ENCODE data around the gene BMP10. TPM values are rescaled to one million over a fixed set of nuclear protein-coding genes. Genes with fewer than 3 reads are reported as not detected.
A peak's percentile ranks its signal among the peaks of the same experiment; 100 is the strongest.

BMP10 gene
- total RNA-seq, 1 donor from 2014 or later = 0.19 TPM

- H3K27me3 ChIP-seq (ENCODE audit: low read depth) = no peaks in the 10 kb centered on the region
- peaks cover 30% of the 10 kb centered on the region for H3K36me3 ChIP-seq
- peaks cover 21% of the 10 kb centered on the region for H3K4me1 ChIP-seq
- no peak for DNase-seq
- no peak overlapping the region for H3K27ac ChIP-seq (replicated peaks)
- H3K4me3 ChIP-seq = no peak overlapping the region
- TF ChIP-seq CTCF (IDR thresholded peaks at IDR 0.05; ENCODE audit: borderline replicate concordance) = no peak
- intact Hi-C loops (cut with micrococcal nuclease) = no loop called here
- H3K9me3 ChIP-seq (replicated peaks) = no peaks in the 10 kb centered on the region
Observed at GRCh38 chr2:68824831-68825230, 46.4 kb downstream of the BMP10 start.

- H3K4me1 ChIP-seq = no peaks in the 10 kb centered on the region
- H3K27ac ChIP-seq (replicated peaks) = peak overlapping the region; percentile 56
- no peak overlapping the region for H3K4me3 ChIP-seq
- H3K9me3 ChIP-seq (replicated peaks) = no peaks in the 10 kb centered on the region
- peaks cover 49% of the 10 kb centered on the region for H3K36me3 ChIP-seq
- H3K27me3 ChIP-seq (ENCODE audit: low read depth) = no peaks in the 10 kb centered on the region
- DNase-seq = no peak
- intact Hi-C loops (cut with micrococcal nuclease) = no loop called here
- TF ChIP-seq CTCF (IDR thresholded peaks at IDR 0.05; ENCODE audit: borderline replicate concordance) = no peak
Observed at GRCh38 chr2:68822207-68822872, 48.9 kb downstream of the BMP10 start.

- intact Hi-C loops (cut with micrococcal nuclease) = no loop called here
- TF ChIP-seq CTCF (IDR thresholded peaks at IDR 0.05; ENCODE audit: borderline replicate concordance) = no peak
- Histone ChIP-seq H3K4me1 (no peaks in the 10 kb centered on the region), H3K27ac (replicated peaks) (no peak overlapping the region), H3K9me3 (replicated peaks) (no peaks in the 10 kb centered on the region), H3K27me3 (ENCODE audit: low read depth) (no peaks in the 10 kb centered on the region), H3K36me3 (peaks cover 63% of the 10 kb centered on the region), H3K4me3 (no peak overlapping the region)
- no peak for DNase-seq
Observed at GRCh38 chr2:68819556-68819955, 51.6 kb downstream of the BMP10 start.

GRCh38 chr2:68817306-68817705 is 53.9 kb downstream of the BMP10 start:
- no peak overlapping the region for H3K27ac ChIP-seq (replicated peaks)
- no peaks in the 10 kb centered on the region for H3K4me1 ChIP-seq
- no peaks in the 10 kb centered on the region for H3K27me3 ChIP-seq (ENCODE audit: low read depth)
- peaks cover 70% of the 10 kb centered on the region for H3K36me3 ChIP-seq
- H3K9me3 ChIP-seq (replicated peaks) = no peaks in the 10 kb centered on the region
- no peak for DNase-seq
- intact Hi-C loops (cut with micrococcal nuclease) = no loop called here
- no peak for TF ChIP-seq CTCF (IDR thresholded peaks at IDR 0.05; ENCODE audit: borderline replicate concordance)
- H3K4me3 ChIP-seq = no peak overlapping the region

Other genes starting within 250 kb of the BMP10 start
- gene PROKR1, start 227.8 kb downstream of the BMP10 start, total RNA-seq = not detected
- gene ARHGAP25, start 136.6 kb downstream of the BMP10 start, total RNA-seq = 5.3 TPM
- not detected for gene GKN2, start 81.5 kb upstream of the BMP10 start, total RNA-seq
- gene GKN1, start 103.2 kb upstream of the BMP10 start, total RNA-seq = not detected
- 23.3 TPM for gene ANTXR1, start 141.8 kb upstream of the BMP10 start, total RNA-seq